GM18861 (cell line): ENCODE results near the gene UGT1A3.
"Not testable (repeated sequence)": the region's sequence is repeated elsewhere in the genome, so short reads cannot be mapped to it uniquely, and the experiment has no call there.

Experiments used
- ATAC-seq: cut with Tn5 transposase; IDR thresholded peaks from one replicate; pipeline ENCODE4 v1.9.1; 2021; ENCODE audit not compliant: unreplicated experiment

Gene UGT1A3

GRCh38 chr2:233728723-233729301 lies at the start of gene UGT1A3:
Gene UGT1A3 (plus strand): TSS chr2:233729042. CDS start chr2:233729127, 85 bp downstream.
- no peak for ATAC-seq

- ATAC-seq, result no peak
Observed at GRCh38 chr2:233679196-233679595, 49.6 kb upstream of the UGT1A3 start.

DNA sequence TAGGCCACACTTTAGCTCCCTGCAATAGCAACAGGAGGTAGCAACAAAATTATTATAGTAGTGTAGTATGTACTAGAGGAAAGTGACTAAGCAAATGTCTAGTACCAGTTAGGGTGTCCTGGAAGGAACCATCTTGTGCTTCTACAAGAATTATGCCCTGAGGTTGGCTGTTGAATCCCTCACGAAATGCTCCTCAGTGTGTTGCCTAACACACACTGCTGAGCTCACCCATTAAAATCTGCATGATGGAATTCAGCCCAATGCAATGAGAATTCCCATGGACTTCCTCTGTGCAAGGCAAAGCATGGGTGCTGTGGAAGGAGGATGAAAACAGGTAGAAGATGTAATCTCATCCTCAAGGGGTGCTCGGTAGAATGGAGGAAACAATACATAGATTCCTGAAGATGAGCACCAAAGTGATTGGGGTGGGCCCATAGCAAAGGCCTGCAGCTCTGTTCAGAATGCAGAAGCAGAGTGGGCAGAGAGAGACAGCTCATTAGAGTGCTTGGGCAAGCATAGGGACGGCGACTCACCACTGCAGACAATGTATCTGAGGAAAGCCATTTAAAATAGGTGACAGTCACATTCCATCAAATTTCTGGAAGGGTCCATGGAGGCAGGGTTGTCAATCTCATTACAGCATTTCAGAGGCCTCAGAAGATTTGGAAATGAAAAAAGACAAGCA lies 48.3 kb upstream of the UGT1A3 start:
- ATAC-seq, result no peak

DNA sequence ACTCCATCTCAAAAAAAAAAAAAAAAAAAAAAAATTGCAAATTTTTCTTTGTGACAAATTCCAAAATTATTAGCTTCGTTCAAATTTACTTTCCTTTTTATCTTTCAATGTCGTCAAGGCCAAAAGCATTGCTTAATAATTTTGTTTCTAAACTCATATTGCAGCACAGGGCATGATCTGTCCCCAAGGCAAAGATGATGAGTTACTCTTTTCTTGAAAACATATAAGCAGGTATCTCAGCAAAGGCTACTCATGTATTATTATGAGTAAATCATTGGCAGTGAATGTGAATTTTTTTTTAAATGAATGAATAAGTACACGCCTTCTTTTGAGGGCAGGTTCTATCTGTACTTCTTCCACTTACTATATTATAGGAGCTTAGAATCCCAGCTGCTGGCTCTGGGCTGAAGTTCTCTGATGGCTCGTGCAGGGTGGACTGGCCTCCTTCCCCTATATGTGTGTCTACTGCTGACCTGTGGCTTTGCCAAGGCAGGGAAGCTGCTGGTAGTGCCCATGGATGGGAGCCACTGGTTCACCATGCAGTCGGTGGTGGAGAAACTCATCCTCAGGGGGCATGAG lies 47.2 kb upstream of the UGT1A3 start, which contains the start of gene UGT1A7:
Gene UGT1A7 (plus strand): TSS at position 381 of the 579 bp plus-strand sequence. CDS start 37 bp downstream, at position 418.
- no peak for ATAC-seq

DNA sequence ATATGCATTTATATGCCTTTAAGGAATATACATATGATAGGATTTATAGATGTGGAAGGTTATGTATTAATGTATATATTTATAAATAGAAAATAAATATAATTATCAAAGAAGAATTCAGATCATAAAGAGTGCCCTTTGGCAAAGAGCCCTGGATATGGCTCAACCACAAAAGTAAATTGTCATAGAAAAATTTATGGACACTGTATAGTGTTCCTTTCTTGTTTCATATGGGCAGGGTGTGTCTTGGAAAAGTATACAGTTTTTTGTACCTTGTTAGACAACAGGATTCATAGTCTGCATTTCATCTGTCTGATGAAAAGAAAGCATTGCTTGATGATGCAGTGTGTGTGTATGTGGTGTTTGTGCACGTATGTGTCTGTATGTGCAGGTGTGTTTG lies 44.2 kb upstream of the UGT1A3 start:
- ATAC-seq, result no peak

DNA sequence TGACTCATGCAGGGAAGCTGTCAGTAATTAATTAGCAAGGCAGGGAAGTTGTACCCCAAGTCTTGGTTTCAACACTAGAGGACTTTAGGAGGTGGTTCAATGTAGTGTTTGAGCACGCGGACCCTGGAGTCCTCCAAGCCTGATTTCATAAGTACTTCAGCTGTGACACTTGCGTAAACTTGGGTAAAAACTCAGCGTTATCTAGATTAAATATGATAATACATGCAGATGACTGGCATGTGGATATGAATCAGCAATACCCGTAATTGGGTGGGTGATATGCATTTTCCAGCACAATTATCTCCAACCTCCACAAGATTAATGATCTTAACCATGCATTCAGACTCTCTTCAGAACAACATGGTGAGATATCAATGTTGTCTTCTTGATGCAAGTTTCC lies 41.9 kb upstream of the UGT1A3 start:
- no peak for ATAC-seq

DNA sequence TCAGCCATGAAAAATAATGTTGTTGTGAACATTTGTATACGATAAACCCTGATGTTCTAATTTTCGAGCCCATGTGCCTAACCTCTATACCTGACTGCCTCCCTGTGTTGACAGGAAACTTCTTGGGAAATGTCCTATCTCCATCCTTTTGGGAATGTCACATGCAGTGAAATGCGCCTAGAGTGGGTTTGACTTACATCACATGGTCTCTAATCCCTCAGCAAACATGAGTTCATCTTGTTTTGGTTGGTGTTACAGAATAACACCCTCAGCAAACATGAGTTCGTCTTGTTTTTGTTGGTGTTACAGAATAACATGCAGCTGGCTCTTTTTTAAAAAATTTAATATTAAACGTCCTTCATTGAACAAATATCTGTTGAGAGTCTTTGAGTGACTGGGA lies 40.5 kb upstream of the UGT1A3 start:
- ATAC-seq, result no peak

DNA sequence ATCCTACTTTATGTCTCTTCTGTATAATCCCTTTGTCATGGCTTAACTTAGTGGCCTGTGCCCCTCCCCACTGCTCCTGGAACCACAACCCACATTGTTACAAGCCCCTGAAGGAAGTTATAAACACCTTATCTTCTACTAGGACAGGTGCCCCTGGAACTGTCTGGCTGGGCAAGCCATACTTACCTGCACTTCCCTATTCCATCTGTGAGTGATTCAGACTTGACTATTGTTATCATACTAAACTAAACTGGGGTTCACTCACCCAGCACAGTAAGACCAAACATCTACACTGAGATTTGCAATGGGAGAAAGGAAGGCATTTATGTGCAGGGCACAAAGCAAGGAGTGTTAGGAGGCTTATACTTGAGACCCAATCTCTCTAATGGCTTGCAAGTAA lies 39.8 kb upstream of the UGT1A3 start:
- no peak for ATAC-seq

- ATAC-seq, result no peak
Observed at GRCh38 chr2:233689501-233689900, 39.3 kb upstream of the UGT1A3 start.

- no peak for ATAC-seq
Observed at GRCh38 chr2:233690444-233690843, 38.4 kb upstream of the UGT1A3 start.

- no peak for ATAC-seq
Observed at GRCh38 chr2:233691443-233692433, 37.1 kb upstream of the UGT1A3 start.

- no peak for ATAC-seq
Observed at GRCh38 chr2:233692648-233693047, 36.2 kb upstream of the UGT1A3 start, which contains the start of gene UGT1A6. Gene UGT1A6 (plus strand): TSS chr2:233692890. CDS start chr2:233693005, 115 bp downstream.

GRCh38 chr2:233693963-233694362 lies 34.9 kb upstream of the UGT1A3 start:
- ATAC-seq, result no peak

GRCh38 chr2:233698740-233699139 lies 30.1 kb upstream of the UGT1A3 start:
- no peak for ATAC-seq

DNA sequence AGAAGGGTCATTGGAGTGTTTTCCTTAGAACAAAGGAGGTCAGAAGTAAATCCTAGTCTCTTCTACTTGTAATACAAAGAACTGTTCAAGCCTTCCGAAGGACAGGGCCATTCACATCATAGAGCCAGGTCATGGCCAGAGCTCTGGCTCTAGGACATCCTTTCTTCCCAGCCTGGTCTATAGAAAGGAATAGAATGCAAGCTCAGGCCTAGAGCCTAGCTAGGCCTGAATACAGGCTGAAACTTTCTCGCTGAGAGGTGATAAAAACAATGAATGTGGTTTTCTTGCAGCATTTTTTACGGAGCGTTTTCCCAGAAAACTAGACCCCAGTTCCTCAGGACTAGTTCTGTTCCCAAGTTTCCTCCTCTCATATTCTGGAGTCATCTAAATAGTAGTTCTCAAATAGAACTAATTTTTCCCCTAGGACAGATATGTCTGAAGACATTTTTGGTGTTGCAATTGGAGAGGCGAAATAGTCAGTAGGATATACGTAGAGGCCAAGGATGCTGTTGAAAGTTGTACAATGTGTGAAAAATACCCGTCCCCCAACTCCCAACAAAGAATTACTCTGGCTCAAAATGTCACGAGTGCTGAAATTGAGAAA lies 29.3 kb upstream of the UGT1A3 start:
- ATAC-seq, result no peak

GRCh38 chr2:233700028-233700635 lies 28.7 kb upstream of the UGT1A3 start:
- no peak for ATAC-seq

GRCh38 chr2:233700842-233701241 lies 28.0 kb upstream of the UGT1A3 start:
- not testable (repeated sequence) for ATAC-seq

- no peak for ATAC-seq
Observed at GRCh38 chr2:233702238-233702637, 26.6 kb upstream of the UGT1A3 start.

DNA sequence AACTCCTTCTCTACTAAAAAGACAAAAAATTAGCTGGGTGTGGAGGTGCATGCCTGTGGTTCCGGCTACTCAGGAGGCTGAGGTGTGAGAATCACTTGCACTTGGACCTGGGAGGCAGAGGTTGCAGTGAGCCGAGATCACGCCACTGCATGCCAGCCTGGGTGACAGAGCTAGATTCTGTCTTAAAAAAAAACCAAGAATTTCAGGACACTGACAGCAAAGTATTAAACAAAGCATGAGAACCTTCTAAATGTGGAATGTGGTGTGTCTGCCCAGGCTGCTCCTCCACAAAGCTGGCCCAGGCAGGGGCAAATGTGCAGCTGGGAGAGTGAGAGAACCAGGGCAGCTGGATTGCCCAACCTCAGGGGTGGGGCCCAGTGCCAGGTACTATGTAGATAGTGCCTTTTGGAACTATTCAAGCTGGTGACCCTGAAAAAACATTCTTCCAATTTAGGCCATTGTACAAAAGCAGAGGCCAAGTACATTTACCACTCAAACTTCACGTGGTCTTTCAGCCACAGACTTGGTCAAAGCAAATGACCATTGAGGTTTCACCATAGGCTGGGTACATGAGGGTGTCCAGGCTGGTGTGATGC lies 22.8 kb upstream of the UGT1A3 start:
- no peak for ATAC-seq

GRCh38 chr2:233706720-233707119 lies 22.1 kb upstream of the UGT1A3 start:
- ATAC-seq, result no peak
